Pulmonary artery endothelial cell (primary cell): ENCODE measurements around the gene AURKAIP1. TPM values are rescaled to one million over a fixed set of nuclear protein-coding genes. Genes with fewer than 3 reads are reported as not detected.

Source experiments
- total RNA-seq: library from RNA; depleted of rRNA; stranded (reverse); fragments of >200 nt; gene quantifications from 2 replicates; pipeline ENCODE4 v1.2.3, GENCODE V29; 2014

AURKAIP1 gene
- total RNA-seq, 1 donor from 2014 or later, result 129 TPM

Other genes with a start within 250 kb of the AURKAIP1 start
- gene TTLL10, start 201.3 kb downstream of the AURKAIP1 start, total RNA-seq, result not detected in 2 replicates
- gene TNFRSF18, start 168.6 kb downstream of the AURKAIP1 start, total RNA-seq, result 0.18 TPM in 1 of 2 replicates, not detected in the other
- gene TNFRSF4, start 161.1 kb downstream of the AURKAIP1 start, total RNA-seq, result 0.79 and 1.2 TPM in 2 replicates
- gene SDF4, start 143.2 kb downstream of the AURKAIP1 start, total RNA-seq, result 116 TPM in 2 replicates
- gene B3GALT6, start 143.0 kb downstream of the AURKAIP1 start, total RNA-seq, result 28.9 and 31.5 TPM in 2 replicates
- gene C1QTNF12, start 128.5 kb downstream of the AURKAIP1 start, total RNA-seq, result 0.33 TPM in 1 of 2 replicates, not detected in the other
- 47.9 and 63.2 TPM in 2 replicates for gene UBE2J2, start 101.4 kb downstream of the AURKAIP1 start, total RNA-seq
- 0.33 and 0.46 TPM in 2 replicates for gene SCNN1D, start 94.8 kb downstream of the AURKAIP1 start, total RNA-seq
- 16.2 and 17.4 TPM in 2 replicates for gene ACAP3, start 67.3 kb downstream of the AURKAIP1 start, total RNA-seq
- 18.1 and 19.9 TPM in 2 replicates for gene PUSL1, start 66.6 kb downstream of the AURKAIP1 start, total RNA-seq
- 72.4 and 76.0 TPM in 2 replicates for gene INTS11, start 50.5 kb downstream of the AURKAIP1 start, total RNA-seq
- 12.3 and 14.0 TPM in 2 replicates for gene CPTP, start 50.4 kb downstream of the AURKAIP1 start, total RNA-seq
- 0.13 and 0.25 TPM in 2 replicates for gene TAS1R3, start 43.9 kb downstream of the AURKAIP1 start, total RNA-seq
- gene DVL1, start 25.8 kb downstream of the AURKAIP1 start, total RNA-seq, result 57.5 and 60.5 TPM in 2 replicates
- gene MXRA8, start 16.7 kb downstream of the AURKAIP1 start, total RNA-seq, result 0.99 and 2.2 TPM in 2 replicates
- gene CCNL2, start 24.1 kb upstream of the AURKAIP1 start, total RNA-seq, result 96.5 and 105 TPM in 2 replicates
- gene MRPL20, start 32.1 kb upstream of the AURKAIP1 start, total RNA-seq, result 116 and 132 TPM in 2 replicates
- 0.07 and 0.14 TPM in 2 replicates for gene ANKRD65, start 46.1 kb upstream of the AURKAIP1 start, total RNA-seq
- gene VWA1, start 60.5 kb upstream of the AURKAIP1 start, total RNA-seq, result 1.6 and 1.7 TPM in 2 replicates
- gene ATAD3C, start 74.5 kb upstream of the AURKAIP1 start, total RNA-seq, result 0.20 TPM in 1 of 2 replicates, not detected in the other
- 23.6 and 32.2 TPM in 2 replicates for gene ATAD3B, start 96.6 kb upstream of the AURKAIP1 start, total RNA-seq
- 64.1 and 64.7 TPM in 2 replicates for gene ATAD3A, start 137.0 kb upstream of the AURKAIP1 start, total RNA-seq
- gene TMEM240, start 165.4 kb upstream of the AURKAIP1 start, total RNA-seq, result 2.2 and 3.0 TPM in 2 replicates
- gene SSU72, start 199.7 kb upstream of the AURKAIP1 start, total RNA-seq, result 75.0 and 92.4 TPM in 2 replicates
- gene FNDC10, start 224.9 kb upstream of the AURKAIP1 start, total RNA-seq, result 0.14 and 0.33 TPM in 2 replicates
- gene MIB2, start 240.3 kb upstream of the AURKAIP1 start, total RNA-seq, result 30.7 and 43.6 TPM in 2 replicates